ENCODE data around the gene C9orf78. TPM values are rescaled to one million over a fixed set of nuclear protein-coding genes. Genes with fewer than 3 reads are reported as not detected.

Gene C9orf78
- total RNA-seq, 4 donors from 2014 or later: 31.2 to 92.3 (median 51.5) TPM

- Histone ChIP-seq H3K4me3 (no peak overlapping the region), H3K27ac (no peak overlapping the region), H3K9me3 (no peaks in the 10 kb centered on the region), H3K27me3 (no peaks in the 10 kb centered on the region), H3K36me3 (peaks cover 14 to 64% (median 42%) of the 10 kb centered on the region in 3 donors), H3K4me1 (peaks cover 7 to 12% (median 9%) of the 10 kb centered on the region in 3 donors)
- intact Hi-C loops (cut with DNase I): no loop called here
- no peak for DNase-seq
- no peak for TF ChIP-seq POLR2A (IDR thresholded peaks at IDR 0.05)
- TF ChIP-seq CTCF (IDR thresholded peaks at IDR 0.05): no peak
- whole genome bisulfite sequencing, 2 donors: 69 to 75% methylated on average over 6 of the region's 6 CpGs
Measured at GRCh38 chr9:129826344-129826743, 8.7 kb downstream of the C9orf78 start.

- intact Hi-C loops (cut with DNase I): no loop called here
- 1 to 22% methylated on average over 5 to 28 of the region's 47 CpGs for WGBS, 2 donors
- Histone ChIP-seq H3K27ac (peak within 1 kb of the TSS; percentile 84 to 92 (median 90)), H3K36me3 (peaks cover 11 to 64% (median 30%) of the 10 kb centered on the region in 3 donors), H3K27me3 (no peaks in the 10 kb centered on the region), H3K4me1 (peaks cover 7 to 12% (median 9%) of the 10 kb centered on the region in 3 donors), H3K4me3 (peak within 1 kb of the TSS; percentile 93 to 99 (median 96)), H3K9me3 (no peaks in the 10 kb centered on the region)
- DNase-seq: peak; percentile 74
- peak in 3 of 4 donors; percentile 43 to 51 (median 45) for TF ChIP-seq POLR2A (IDR thresholded peaks at IDR 0.05)
- TF ChIP-seq CTCF (IDR thresholded peaks at IDR 0.05): peak in 1 of 6 experiments; percentile 11
Measured at GRCh38 chr9:129823935-129824601, 11.0 kb downstream of the C9orf78 start, which contains the start of gene TOR1A. TOR1A (minus strand) TSS chr9:129824136; CDS start chr9:129824085, 51 bp downstream.

- intact Hi-C loops (cut with DNase I): no loop called here
- Histone ChIP-seq H3K27me3 (no peaks in the 10 kb centered on the region), H3K4me3 (peak overlapping the region; percentile 93 to 99 (median 96)), H3K9me3 (no peaks in the 10 kb centered on the region), H3K27ac (peak overlapping the region; percentile 84 to 92 (median 90)), H3K4me1 (peaks cover 7 to 12% (median 9%) of the 10 kb centered on the region in 3 donors), H3K36me3 (peaks cover 7 to 64% (median 25%) of the 10 kb centered on the region in 3 donors)
- TF ChIP-seq CTCF (IDR thresholded peaks at IDR 0.05) (no peak), POLR2A (IDR thresholded peaks at IDR 0.05) (no peak)
- 0 to 10% methylated on average over 2 to 7 of the region's 15 CpGs for WGBS, 2 donors
- no peak for DNase-seq
Measured at GRCh38 chr9:129823542-129823934, 11.5 kb downstream of the C9orf78 start.

GRCh38 chr9:129822898-129823541, 12.1 kb downstream of the C9orf78 start:
- intact Hi-C loops (cut with DNase I): no loop called here
- WGBS, 2 donors: 0 to 23% methylated on average over 2 to 21 of the region's 26 CpGs
- no peak for DNase-seq

More at GRCh38 chr9:129822898-129823541, 12.1 kb downstream of the C9orf78 start:
- TF ChIP-seq CTCF (IDR thresholded peaks at IDR 0.05) (no peak), POLR2A (IDR thresholded peaks at IDR 0.05) (no peak)
- H3K27ac ChIP-seq: peak overlapping the region; percentile 84 to 92 (median 90)
- peak overlapping the region; percentile 93 to 99 (median 96) for H3K4me3 ChIP-seq
- H3K36me3 ChIP-seq: peaks cover 7 to 64% (median 21%) of the 10 kb centered on the region in 3 donors
- H3K4me1 ChIP-seq: peaks cover 7 to 12% (median 9%) of the 10 kb centered on the region in 3 donors
- no peaks in the 10 kb centered on the region for H3K27me3 ChIP-seq
- H3K9me3 ChIP-seq: no peaks in the 10 kb centered on the region

Measured in esophagus squamous epithelium (tissue), 5 donors.